M059J (cell line): ENCODE measurements around the gene DMAC2L. TPM values are rescaled to one million over a fixed set of nuclear protein-coding genes. Genes with fewer than 3 reads are reported as not detected.

ENCODE experiments used
- total RNA-seq: library from RNA; depleted of rRNA; stranded (reverse); fragments of >200 nt; shearing (Covaris generic); gene quantifications from 2 replicates; pipeline ENCODE4 v1.2.3, GENCODE V29; 2014; rRNA removed

The DMAC2L gene
- total RNA-seq, 1 experiment from 2014 or later, result 16.8 TPM

Other genes starting within 250 kb of the DMAC2L start
- 2.1 and 6.8 TPM in 2 replicates for gene VCPKMT, start 195.8 kb upstream of the DMAC2L start, total RNA-seq
- gene SOS2, start 80.7 kb upstream of the DMAC2L start, total RNA-seq, result 12.9 and 22.8 TPM in 2 replicates
- gene L2HGDH, start 95 bp upstream of the DMAC2L start, total RNA-seq, result 4.3 and 9.9 TPM in 2 replicates
- gene CDKL1, start 84.6 kb downstream of the DMAC2L start, total RNA-seq, result 1.7 and 3.7 TPM in 2 replicates
- 58.2 and 75.4 TPM in 2 replicates for gene MAP4K5, start 220.2 kb downstream of the DMAC2L start, total RNA-seq
- 0.32 and 0.44 TPM in 2 replicates for gene ATL1, start 247.8 kb downstream of the DMAC2L start, total RNA-seq